Measurements from ENCODE around the gene ST6GALNAC3.

GRCh38 chr1:76303340-76303717 is 228.8 kb downstream of the ST6GALNAC3 start:
- TF ChIP-seq CTCF (IDR thresholded peaks at IDR 0.05; ENCODE audit: poor library complexity) (no peak), EZH2 (IDR thresholded peaks at IDR 0.05; ENCODE audit: borderline replicate concordance) (no peak)

Data from hepatocyte (in vitro differentiated cells).